PC-3 (cell line): ENCODE data around the gene COLEC12.

Experiments
- EZH2 ChIP-seq: fragments of 300-600 bp; sonication (generic); IDR thresholded peaks from one replicate; pipeline ENCODE4 v1.6.1; 2017; ENCODE audit warnings: antibody characterized with exemption, mild to moderate bottlenecking, low read length; ENCODE audit not compliant: unreplicated experiment
- EZH2phosphoT487 ChIP-seq: fragments of 300-600 bp; sonication (generic); IDR thresholded peaks from 2 replicates; pipeline ENCODE4 v1.6.1; 2018; ENCODE audit warnings: mild to moderate bottlenecking, antibody characterized with exemption, low read length, borderline replicate concordance
- TF ChIP-seq, protein P1 (sequence below): fragments of 300-600 bp; sonication (generic); conservative IDR thresholded peaks from 2 replicates; pipeline ENCODE4 v1.5.1; 2017; ENCODE audit warnings: antibody characterized with exemption, low read depth, mild to moderate bottlenecking, low read length

DNA sequence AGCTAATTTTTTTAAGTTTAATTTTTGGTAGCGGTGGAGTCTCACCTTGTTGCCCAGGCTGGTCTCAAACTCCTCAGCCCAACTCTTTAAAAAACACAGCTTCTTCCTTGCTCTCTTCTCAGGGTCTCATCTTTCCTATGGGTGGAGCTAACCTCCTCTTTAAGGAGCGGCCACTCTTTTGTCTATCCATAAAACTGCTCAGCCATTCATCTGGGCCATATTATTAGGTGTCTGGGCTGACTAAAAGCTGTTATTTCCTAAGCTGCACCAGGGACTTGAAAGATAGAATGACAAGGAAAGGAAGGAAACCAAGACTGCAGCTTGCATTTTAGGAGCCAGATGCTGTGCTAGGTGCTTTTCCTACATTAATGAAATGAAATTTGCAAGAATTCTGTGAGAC, 196.9 kb downstream of the COLEC12 start:
- TF ChIP-seq, protein P1, sequence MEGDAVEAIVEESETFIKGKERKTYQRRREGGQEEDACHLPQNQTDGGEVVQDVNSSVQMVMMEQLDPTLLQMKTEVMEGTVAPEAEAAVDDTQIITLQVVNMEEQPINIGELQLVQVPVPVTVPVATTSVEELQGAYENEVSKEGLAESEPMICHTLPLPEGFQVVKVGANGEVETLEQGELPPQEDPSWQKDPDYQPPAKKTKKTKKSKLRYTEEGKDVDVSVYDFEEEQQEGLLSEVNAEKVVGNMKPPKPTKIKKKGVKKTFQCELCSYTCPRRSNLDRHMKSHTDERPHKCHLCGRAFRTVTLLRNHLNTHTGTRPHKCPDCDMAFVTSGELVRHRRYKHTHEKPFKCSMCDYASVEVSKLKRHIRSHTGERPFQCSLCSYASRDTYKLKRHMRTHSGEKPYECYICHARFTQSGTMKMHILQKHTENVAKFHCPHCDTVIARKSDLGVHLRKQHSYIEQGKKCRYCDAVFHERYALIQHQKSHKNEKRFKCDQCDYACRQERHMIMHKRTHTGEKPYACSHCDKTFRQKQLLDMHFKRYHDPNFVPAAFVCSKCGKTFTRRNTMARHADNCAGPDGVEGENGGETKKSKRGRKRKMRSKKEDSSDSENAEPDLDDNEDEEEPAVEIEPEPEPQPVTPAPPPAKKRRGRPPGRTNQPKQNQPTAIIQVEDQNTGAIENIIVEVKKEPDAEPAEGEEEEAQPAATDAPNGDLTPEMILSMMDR: no peak
- TF ChIP-seq EZH2: no peak
- no peak for TF ChIP-seq EZH2phosphoT487
